Sciatic nerve (tissue), 2 donors: Measurements from ENCODE around the gene ROS1. TPM values are rescaled to one million over a fixed set of nuclear protein-coding genes. Genes with fewer than 3 reads are reported as not detected.
A peak's percentile ranks its signal among the peaks of the same experiment; 100 is the strongest.

Experiments used
- ATAC-seq: fragments of 200-7000 bp; cut with Tn5 transposase; one replicate; pipeline ENCODE4 v1.9.1; 2020; ENCODE audit warnings: mild to moderate bottlenecking, moderate library complexity
- DNase-seq: peaks from one replicate; pipeline ENCODE4 v3.0.0-alpha.2; 2020; ENCODE audit warnings: low spot score
- intact Hi-C: fragments of 100-400 bp; cut with DNase I; formaldehyde crosslinking; loops from one replicate; pipeline ENCODE4 v1.14.2; 2022
- total RNA-seq: library from RNA; stranded (reverse); fragmentation: NEBNext Ultra II Directional; extraction: Animal tissue kit (Norgen Biotek cat#: 25700); gene quantifications from one replicate; pipeline ENCODE4 v1.2.1, GENCODE V29; 2021
- donor health status: DM: no; HTN: no; CAD: no.
- donor health status: DM: no; HTN: no; CAD: no.

ROS1 gene
- total RNA-seq, 1 donor from 2014 or later = 0.04 TPM

GRCh38 chr6:117329926-117330325 lies 95.8 kb downstream of the ROS1 start:
- intact Hi-C loops = no loop called here
- no peak for DNase-seq
- no peak for ATAC-seq

DNA sequence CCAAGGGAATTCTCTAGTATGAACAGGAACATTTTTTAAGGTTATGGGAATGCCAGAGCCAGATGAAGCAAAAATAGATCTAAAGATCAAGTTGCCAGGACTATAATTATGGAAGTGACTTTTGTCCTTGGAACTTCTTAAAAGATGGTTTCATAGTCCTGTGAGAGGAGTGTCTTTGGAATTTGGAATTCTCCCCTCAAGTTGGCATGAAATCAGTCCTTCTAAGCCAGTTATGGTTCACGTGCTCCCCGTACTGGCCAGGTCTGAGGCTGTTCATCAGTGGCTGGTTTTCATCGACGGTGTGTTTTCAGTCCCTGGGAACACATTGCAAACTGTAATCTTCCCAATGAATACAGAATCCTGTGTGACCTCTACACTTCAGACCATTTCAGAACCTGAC lies 97.2 kb downstream of the ROS1 start:
- no peak for DNase-seq
- intact Hi-C loops = no loop called here
- ATAC-seq = no peak

DNA sequence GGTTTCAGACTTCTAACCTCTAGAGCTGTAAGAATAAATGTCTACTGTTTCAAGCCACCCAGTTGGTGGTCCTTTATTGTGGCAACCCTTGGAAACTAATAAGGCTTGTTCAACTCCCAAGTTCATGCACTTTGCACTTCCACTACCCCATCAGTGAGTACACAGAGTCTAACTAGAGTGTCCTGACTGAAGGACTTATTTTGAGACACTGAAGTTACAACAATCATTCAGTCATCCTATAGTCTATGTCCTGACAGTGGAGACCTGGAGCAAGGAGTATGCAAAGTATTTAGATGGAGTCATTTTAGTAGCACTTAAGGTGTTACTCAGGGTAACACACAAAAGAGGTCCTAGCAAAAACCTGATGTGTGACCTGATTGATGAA lies 97.7 kb downstream of the ROS1 start:
- intact Hi-C loops = no loop called here
- no peak for DNase-seq
- ATAC-seq = no peak

- DNase-seq (no peak), ATAC-seq (no peak)
- intact Hi-C loops = no loop called here
Observed at GRCh38 chr6:117327149-117328004, 98.4 kb downstream of the ROS1 start.

DNA sequence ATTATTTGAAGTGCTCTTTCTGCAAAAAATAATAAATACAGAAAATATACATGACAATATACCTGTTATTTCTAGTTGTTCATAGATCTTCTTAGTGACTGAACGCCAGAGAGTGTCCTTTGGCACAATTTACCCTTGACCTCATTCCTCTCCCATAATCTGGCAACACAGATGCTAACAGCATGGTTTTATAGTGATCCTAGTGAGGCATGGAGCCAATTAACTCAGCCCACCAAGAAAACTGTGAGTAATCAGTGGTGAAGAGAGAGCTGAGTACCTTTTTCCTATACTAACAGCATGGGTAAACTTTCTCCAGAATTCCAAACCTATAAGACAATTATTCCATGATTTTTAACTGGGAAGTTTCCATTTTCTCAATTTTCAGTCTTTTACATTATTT lies 99.3 kb downstream of the ROS1 start:
- no peak for DNase-seq
- no peak for ATAC-seq
- intact Hi-C loops = no loop called here

- DNase-seq = no peak
- no peak for ATAC-seq
- intact Hi-C loops = no loop called here
Observed at GRCh38 chr6:117317261-117317660, 108.5 kb downstream of the ROS1 start.

GRCh38 chr6:117311726-117312125 lies 114.0 kb downstream of the ROS1 start:
- intact Hi-C loops = no loop called here
- ATAC-seq (no peak), DNase-seq (no peak)

DNA sequence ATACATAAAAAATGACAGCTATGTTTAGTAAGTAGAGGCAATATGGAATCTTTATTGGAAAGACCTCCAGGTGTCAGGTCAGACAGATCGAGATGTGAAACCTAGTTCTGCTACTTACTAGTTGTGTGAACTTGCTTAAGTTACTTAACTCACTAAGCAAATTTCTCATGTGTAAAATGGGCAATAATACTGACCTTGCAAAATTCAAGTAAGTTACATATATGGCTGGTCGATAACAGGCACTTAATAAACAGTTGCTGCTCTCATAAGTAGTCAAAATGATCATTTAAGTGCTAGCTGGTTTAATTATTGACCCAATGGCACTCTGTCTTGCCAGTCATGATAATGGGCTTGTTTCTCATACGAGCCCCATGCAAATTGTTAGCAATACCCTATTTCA lies 114.4 kb downstream of the ROS1 start:
- DNase-seq (no peak), ATAC-seq (no peak)

DNA sequence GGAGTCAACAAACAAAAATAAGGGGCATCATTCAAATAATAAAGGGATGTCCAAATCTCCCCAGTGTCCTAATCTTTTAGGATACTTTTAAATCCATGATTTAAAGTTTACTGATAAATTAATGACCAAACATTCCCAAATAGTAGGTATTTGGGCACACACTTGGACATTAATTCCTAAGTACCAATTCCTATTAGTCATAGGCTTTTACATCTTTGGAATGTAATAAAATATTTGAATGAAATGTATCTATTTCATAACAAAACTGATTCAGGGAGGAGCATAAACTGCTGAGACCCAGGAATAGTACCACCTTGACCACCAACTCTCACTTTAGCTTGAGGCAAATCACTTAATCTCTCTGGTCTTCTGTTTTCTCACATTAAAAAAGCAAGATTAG lies 116.1 kb downstream of the ROS1 start:
- intact Hi-C loops = no loop called here
- ATAC-seq = no peak
- no peak for DNase-seq

More for the DNA sequence above, 114.4 kb downstream of the ROS1 start:
- intact Hi-C loops = no loop called here

DNA sequence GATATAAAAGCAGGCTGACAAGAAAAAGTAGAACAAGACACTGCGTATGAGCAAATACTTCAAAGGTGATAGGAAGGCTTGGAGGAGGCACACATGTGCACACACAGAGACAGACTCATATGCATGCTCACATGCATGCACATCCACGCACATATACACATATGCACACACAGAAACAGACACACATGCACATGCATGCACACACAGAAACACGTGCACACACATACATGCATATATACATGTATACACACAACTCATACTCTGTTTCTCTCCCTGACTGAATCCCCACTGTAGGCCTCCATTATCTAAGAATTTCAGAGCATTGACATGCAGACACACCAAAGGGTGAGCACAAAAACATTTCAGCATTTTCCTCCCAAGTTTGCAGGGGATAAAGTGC lies 116.7 kb downstream of the ROS1 start:
- intact Hi-C loops = no loop called here
- DNase-seq = no peak
- ATAC-seq = no peak

GRCh38 chr6:117307655-117308054 lies 118.1 kb downstream of the ROS1 start:
- no peak for DNase-seq
- intact Hi-C loops = no loop called here
- no peak for ATAC-seq

DNA sequence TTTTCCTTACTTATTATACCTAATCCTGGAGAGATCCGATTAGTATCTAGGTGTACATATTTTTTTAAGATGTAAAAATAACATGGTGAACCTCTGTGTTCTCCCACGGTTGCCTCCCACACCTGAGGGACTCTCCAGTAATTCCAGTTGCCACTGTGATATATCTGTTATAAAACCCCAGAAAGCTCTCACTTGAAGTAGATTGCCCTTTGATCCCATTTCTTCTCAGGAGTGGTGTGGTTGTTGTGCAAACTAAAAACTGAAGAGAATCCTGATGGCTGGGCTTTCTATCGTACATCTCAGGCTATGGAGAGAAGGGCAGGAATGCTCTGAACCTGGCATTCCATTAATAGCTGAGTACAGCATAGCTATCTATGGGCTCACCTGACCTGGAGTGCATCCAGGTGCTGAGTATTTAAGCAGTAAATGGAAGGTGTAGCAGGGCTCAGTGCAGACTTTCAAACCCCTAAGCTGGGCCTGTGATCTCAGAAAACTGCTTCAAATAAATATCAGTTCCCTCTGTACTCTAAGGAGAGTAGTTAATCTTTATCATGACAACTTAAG lies 119.4 kb downstream of the ROS1 start:
- intact Hi-C loops = no loop called here
- ATAC-seq (no peak), DNase-seq (no peak)

DNA sequence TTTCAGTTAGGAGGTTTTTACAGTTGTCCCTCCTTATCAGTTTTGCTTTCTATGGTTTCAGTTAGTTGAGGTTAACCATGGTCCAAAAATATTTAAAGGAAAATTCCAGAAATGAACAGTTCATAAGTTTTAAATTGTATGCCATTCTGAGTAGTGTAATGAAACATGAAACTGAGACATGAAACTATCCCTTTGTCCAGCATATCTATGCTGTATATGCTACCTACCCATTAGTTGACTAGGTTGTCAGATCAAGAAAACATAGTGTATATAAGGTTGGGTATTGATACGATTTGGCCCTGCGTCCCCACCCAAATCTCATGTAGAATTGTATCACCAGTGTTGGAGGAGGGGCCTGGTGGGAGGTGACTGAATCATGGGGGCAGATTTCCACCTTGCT lies 121.3 kb downstream of the ROS1 start:
- ATAC-seq = no peak
- intact Hi-C loops = no loop called here
- no peak for DNase-seq

DNA sequence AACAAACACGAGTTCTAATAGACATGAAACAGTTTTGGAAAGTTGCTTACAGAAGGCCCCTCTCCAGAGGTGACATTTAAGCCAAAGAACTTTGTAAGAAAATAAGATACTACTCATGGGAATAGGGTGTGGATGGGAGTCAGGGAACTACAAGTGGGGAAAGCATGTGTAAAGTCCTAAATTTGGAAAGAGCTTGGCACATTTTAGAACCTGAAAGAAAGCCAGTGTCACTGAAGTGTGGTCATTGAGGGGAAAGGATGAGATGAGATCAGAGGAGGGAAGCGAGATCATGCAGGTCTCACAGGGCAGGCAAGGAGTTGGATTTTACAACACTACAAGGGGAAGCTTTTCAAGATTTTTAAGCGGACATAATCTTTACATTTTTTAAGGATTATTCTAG lies 122.4 kb downstream of the ROS1 start:
- peak; percentile 20 for ATAC-seq
- intact Hi-C loops = no loop called here

DNA sequence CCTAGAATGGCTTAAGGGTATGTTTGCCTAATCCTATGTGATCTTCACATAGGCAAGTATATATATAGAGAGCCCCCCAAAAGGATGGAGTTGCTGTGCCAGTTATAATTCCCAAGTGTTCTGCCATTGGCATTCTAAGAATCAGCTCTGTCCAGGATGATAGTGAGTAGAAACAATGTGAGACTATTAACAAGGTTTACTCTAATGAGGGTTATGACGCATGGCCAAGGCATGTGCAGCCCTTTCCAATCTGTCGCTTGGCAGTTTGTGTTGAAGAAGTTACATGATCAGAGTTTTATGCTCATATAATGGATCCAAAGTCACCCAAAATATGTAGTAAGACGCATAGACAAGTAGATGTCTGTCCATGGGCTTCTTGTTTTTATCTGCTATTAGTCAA lies 126.8 kb downstream of the ROS1 start:
- intact Hi-C loops = no loop called here
- ATAC-seq (no peak), DNase-seq (no peak)

More for the DNA sequence above, 122.4 kb downstream of the ROS1 start:
- DNase-seq = no peak

DNA sequence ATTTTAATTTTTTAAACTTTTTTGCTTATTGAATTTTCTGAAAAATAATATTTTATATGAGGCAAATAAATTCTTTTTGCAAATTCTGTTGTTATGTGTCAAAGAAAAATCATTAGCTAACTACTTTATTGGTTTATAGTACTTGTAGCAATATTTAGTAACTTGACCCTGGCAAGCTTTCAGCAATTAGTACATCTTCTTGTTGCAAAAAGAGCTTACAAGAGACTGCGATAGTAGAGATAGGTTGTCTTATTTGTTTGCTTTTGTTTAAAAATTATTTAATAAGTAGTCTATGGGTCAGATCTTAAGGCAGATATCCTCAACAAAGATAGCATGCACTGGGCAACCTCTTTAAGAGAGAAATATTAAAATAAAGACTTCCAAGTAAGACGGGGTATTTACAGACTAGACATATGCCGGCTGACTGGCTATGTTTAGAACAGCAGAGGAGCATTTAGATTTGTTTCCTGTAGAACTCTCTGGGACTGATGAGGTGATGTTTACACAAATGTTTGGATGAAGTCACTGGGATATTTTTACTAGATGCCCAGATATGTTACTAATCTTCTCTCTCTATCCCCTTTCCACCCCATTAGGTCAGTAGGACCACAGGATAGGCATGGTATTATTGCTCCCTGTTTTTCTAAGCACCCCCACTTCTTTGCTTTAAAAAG lies 135.4 kb downstream of the ROS1 start:
- DNase-seq (no peak), ATAC-seq (no peak)
- intact Hi-C loops = no loop called here

DNA sequence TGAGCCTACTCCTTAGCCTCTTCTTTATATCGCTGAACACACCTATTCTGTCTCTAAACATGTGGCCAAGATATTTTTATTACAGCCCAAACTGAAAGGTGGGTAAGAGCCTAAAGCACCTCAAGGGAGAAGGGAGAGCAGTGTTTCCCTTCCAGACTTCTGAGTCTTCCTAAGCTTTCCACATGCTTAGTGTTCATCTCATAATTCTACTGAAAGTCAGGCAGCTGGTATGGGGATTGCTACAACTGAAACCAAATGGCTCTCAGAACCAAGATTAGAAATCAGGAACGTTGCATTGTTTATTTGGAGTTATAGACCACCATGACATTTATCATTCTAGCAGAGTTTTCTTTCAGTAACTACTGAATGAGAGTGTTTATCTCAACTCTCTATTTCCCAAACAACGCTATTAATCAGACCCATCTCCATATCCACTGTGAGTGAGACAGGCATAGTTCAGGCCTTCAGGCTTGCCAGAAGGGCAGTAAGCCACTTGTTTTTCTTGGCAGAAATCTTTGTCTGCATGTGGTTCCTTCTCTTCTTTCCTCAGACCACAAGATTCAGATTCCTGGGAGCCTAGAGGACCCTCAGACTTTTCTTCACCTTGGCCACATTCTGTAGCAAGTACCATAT lies 137.5 kb downstream of the ROS1 start:
- ATAC-seq (no peak), DNase-seq (no peak)
- intact Hi-C loops = no loop called here

GRCh38 chr6:117280922-117281321 lies 144.8 kb downstream of the ROS1 start:
- ATAC-seq (no peak), DNase-seq (no peak)
- intact Hi-C loops = no loop called here

- intact Hi-C loops = no loop called here
- no peak for DNase-seq
- no peak for ATAC-seq
Observed at GRCh38 chr6:117276778-117277316, 148.9 kb downstream of the ROS1 start.

DNA sequence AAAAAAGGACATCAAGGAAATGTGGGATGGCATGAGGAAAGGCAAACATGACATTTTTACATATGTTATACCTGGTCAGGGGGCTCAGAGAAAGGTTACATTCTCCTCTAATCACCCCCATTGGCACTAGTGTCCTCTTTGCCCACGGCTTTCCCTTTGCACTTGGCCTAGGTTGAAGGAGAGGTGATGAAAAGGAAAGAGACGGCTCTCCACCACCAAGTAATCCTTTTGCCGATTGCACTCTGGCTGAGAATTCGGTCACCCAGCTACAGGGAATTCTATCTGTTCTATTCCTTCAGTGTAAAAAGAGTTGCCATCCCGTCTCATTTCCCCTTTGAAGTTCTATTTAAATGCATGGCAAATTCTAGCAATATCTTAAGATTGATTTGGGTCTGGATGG lies 150.0 kb downstream of the ROS1 start:
- no peak for ATAC-seq
- no peak for DNase-seq
- intact Hi-C loops = no loop called here
